Gastrocnemius medialis (tissue), 4 donors: Measurements from ENCODE around the gene CEP104.

Source experiments
- CTCF ChIP-seq, 5 experiments: fragments of 450-650 bp in 3 of 5; fragments of 200-600 bp in 2 of 5; sonication (generic) in 2 of 5; IDR thresholded peaks in 4 of 5; conservative IDR thresholded peaks in 1 of 5; 1 replicate in 4 of 5; 2 replicates in 1 of 5; pipeline ENCODE4 v1.5.1; 2016 to 2019; ENCODE audit warnings: antibody characterized with exemption in 5 of 5, mild to moderate bottlenecking in 3 of 5, moderate library complexity in 3 of 5
- POLR2A ChIP-seq, 2 donors: fragments of 450-650 bp; IDR thresholded peaks; one replicate each; pipeline ENCODE4 v1.6.1; 2017; ENCODE audit warnings: antibody characterized with exemption in 2 of 2, mild to moderate bottlenecking in 2 of 2, moderate library complexity in 2 of 2

DNA sequence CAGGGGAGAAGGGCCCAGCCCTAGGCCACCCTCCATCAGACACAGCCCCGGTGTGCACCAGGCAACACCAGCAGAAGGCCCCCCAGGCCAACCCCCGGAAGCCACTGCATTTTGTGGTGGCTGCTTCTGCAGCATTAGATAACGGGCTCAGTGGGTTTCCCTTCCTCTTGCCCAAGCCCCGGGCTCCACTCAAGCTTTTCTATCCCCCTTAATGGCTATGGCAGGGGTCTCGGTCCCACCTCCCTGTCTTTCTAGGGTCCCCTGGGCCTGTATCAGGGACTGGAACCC is 24.1 kb upstream of the CEP104 start:
- TF ChIP-seq CTCF (IDR thresholded peaks at IDR 0.05 in 4 of 5, conservative IDR thresholded peaks at IDR 0.05 in 1 of 5) = no peak
- TF ChIP-seq POLR2A (IDR thresholded peaks at IDR 0.05) = no peak
